Epidermal melanocyte (primary cell): ENCODE measurements around the gene SRL.
A peak's percentile ranks its signal among the peaks of the same experiment; 100 is the strongest.

Source experiments
- DNase-seq: peaks from one replicate; pipeline ENCODE4 v3.0.0; 2011; ENCODE audit warnings: low spot score; ENCODE audit not compliant: insufficient read length

Gene SRL

GRCh38 chr16:4241928-4242283 is at the start of gene SRL:
Gene SRL (minus strand): TSS chr16:4242080. CDS start chr16:4242067, 13 bp downstream.
- DNase-seq: no peak

DNA sequence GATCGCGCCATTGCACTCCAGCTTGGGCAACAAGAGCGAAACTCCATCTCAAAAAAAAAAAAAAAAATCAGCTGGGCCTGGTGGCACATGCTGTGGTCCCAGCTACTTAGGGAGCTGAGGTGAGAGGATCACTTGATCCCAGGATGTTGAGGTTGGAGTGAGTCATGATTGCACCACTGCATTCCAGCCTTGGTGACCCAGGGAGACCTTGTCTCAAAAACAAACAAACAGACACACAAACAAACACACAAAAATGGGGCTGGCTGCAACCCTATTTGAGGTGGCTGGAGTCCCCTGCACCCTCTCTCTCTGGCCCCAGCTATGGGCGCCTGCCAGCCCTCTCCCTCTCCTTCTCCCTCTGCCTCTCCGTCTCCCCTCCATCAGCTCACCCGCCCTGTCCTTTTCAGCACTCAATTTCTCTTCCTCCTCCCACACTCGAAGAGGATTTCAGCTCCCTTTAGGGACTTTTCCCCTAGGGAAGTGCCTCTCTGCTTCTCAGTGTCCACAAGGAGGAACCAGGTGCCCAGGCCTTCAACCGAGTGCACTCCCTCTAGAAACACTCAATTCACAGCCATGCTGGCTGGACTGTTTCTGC is 48.5 kb upstream of the SRL start:
- no peak for DNase-seq

DNA sequence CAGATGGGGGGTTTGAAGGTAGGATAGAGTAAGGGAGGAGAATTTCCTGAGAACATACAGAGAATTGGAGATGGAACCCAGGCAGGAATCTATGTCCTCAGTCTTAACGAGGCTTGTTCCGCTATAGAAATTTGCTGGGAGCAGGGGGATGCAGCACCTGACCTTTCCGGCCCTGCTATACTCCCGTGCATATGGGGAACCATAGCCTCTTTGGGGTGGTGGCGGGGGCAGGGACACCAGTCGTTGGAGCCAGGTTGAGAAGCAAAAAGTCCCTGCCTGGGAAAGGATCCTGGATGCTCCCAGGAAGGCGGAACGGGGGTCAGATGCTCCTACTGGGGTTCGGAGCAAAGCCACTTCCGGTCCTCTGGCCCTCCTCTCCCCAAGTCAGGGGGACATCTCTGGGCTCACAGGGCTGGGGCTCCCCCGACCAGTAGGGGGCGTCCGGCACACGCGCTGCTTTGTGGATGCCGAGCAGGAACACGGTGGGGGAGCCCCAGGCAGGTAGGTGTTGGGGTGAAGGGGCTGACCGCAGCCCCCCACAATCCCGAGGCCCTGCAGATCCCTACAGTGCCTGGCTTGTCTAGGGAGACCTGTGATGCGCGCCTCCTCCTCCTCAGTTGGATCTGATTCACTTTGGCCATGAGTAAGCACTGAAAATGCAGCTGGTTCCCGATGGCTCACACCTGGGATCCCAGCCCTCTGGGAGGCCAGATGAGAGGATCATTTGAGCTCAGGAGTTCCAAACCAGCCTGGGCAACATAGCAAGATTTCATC is 46.5 kb upstream of the SRL start:
- peak; percentile 76 for DNase-seq

DNA sequence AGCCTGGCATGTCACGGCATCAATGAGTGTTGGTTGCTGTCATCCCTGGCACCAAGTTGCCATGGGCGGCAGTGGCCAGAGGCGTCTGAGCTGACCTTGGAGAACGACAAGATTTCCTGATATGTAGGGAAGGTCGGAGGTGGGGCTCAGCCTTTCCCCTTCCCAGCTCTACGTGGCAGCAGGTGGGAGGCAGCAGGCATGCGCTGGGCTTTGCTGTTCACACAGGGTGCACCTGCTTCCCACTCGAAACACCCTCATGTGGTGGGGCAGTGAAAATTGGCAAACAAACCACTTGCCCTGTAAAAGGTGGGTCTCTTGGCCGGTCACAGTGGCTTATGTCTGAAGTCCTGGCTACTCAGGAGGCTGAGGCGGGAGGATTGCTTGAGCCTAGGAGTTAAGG is 43.3 kb upstream of the SRL start:
- DNase-seq: no peak

- no peak for DNase-seq
Measured at GRCh38 chr16:4283939-4284338, 42.1 kb upstream of the SRL start.

DNA sequence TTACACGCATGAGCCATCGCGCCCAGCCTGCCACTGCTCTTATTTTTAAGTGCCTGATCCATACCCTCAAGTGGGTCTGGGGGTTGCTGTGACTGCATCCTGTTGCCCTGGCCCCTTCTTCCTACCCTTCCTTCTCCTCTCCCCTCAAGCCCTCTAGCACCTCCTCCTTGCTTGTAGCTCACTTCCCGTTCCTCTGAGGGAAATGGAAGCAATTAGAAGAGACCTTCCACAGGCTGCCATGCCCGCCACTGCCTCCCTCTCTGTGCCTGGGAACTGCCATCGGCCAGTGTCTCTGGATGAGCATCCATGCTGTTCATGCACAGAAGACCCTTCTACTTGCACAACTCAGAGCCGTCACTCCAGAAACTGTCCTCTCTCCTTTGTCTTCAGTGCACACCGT is 41.6 kb upstream of the SRL start:
- no peak for DNase-seq

GRCh38 chr16:4280625-4281024 is 38.7 kb upstream of the SRL start:
- DNase-seq: no peak

- DNase-seq: no peak
Measured at GRCh38 chr16:4277987-4278513, 36.2 kb upstream of the SRL start.

DNA sequence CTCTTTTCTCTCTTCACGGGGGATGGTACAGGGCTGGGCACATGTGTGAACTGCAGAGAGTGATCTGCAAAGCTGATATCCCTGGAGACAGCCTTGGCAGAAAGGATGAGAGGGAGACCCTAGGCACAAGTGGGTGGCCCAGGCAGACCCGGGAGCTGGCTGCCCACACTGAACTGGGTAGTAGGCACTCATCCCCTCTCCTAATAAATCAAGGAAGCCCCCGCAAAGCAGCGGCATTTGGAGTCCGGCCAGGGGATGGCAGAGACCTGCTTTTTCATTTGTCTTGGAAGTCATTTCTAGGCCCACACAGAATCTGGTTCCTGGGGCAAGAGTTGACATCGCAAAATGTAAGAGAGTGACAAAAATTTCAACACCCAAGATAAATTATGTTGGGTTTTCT is 34.0 kb upstream of the SRL start:
- DNase-seq: no peak

DNA sequence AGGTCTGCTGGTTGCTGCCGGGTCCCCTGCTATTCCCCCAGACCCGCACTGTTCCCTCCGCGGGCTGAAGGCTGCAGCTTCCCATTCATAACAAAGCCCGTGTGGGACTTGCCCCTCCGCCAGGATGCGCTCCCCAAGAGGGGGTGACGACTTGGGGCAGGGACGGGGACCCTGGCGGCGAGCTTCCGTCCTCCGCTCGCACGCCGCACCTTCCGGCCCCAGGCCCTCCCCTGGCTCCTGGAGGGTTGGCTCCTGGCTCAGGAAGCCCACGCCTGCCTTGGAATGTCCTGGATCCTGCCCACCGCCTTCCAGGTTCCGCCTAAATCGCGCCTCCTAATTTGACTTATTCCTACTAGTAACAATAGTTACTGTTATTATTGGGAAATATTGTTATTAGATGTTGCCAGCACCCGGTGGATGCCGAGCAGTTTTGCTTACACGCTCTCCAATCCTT is 32.0 kb upstream of the SRL start:
- no peak for DNase-seq

DNA sequence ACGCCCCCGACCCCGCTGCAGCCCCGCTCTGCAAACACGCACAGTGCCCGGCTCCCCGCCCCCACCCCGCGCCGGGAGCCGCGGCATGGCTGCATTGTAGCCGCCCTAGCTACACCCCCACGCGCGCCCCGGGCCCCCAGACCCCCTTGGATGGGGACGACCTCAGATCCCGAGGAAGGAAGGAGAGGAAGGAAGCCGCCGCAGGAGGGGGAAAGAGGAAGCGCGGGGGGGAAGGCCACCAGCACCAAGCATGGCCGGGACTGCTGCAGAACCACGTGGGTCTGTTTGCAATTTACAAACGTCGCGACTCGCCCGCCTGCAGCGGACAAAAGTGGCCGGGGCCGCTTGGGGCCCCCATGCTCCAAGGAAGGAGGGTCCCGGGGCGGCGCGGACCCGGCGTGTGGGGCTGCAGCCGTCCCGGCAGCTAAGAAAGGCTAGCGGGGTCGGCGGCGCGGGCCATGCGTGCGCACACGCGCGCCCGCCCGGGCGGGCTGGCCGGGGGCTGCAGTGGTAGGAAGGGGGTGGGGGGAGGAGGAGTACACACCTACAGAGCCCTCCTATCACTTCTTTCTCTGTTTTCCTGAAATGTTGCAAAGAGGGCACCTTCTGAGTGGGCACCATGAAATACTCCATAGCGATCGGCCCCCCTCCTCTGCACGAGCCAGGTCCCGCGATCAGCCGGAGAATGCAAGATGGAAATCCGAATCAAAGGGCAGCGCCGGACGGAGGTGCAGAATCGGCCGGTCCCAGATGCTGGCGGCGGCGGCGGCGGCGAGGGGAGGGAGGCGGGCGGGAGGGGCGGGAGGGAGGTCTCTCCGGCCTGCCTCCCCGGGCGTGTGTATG is 30.5 kb upstream of the SRL start:
- DNase-seq: no peak

- DNase-seq: peak; percentile 91
Measured at GRCh38 chr16:4271176-4272113, 29.6 kb upstream of the SRL start.

DNA sequence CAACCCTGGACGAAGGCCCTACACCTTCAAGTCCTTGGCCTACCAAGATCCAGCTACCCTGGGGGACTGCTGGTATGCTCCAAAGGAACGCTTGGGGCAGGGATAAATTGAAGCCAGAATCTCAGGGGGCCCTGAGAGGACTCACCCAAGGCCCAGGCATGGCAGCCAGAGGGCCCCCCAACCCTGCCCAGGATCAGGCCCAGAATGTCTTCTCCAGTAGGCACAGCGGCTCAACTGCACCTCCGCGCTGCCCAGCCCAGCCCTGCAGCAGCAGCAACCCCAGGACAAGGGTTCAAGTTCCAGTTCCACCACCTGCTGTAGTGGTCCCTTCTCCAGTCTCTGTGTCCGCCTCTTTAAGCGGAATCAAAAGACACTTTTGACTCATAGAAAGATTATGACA is 28.7 kb upstream of the SRL start:
- DNase-seq: no peak

- DNase-seq: no peak
Measured at GRCh38 chr16:4270091-4270490, 28.2 kb upstream of the SRL start.

GRCh38 chr16:4266372-4266771 is 24.5 kb upstream of the SRL start:
- no peak for DNase-seq

DNA sequence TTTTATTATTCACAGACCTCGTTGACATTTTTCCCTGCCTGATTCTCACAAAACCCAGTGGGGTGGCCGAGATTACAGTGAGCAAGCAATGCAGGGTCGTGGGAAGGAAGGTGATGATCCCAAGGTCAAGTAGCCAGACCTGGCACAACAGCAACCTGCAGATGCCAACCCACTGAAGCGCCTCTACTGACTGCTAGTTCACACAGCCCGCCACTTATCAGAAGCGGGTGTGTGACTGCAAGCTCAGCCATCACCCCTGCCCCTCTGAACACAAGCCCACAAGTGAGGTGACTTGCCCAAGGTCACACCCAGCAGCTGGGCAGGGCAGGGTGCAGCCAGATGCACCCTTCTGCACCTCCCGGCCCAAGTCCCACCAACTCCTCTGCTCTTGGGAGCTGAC is 23.8 kb upstream of the SRL start:
- DNase-seq: no peak

- no peak for DNase-seq
Measured at GRCh38 chr16:4264546-4264945, 22.7 kb upstream of the SRL start.

GRCh38 chr16:4263504-4264436 is 21.9 kb upstream of the SRL start:
- DNase-seq: peak; percentile 89

GRCh38 chr16:4262303-4262835 is 20.5 kb upstream of the SRL start:
- no peak for DNase-seq
